ENCODE results near the gene WDR47.

Gene WDR47

DNA sequence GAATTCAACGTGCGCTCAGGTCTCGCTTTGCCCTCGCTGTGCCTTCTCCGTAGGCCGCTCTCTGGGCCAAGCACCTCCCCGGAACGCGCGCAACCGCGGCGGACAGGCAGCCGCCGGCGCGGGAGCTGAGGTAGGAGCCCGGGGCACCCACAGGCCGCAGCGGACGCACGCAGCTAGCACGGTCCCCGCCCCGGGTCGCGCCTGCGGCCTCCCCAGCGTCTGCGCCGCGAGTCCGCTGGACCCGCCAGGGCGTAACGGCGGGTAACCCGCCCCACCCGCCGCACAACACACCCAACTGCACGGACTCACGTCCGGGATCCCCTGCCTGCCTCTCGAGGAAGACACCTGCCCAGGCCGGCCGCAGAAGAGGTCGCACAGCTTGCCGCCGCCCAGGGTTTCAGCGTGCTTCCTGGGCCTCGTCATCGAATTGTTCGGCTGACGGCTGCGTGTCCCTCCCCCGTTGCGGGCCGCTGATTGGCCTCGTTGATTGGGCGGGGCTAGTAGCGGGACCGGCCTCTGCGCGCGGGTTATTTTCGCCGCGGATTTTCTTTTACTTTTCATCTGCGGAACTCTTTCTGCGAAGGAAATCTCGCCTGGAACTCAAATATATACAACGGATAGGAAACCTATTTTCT is 78.7 kb downstream of the WDR47 start, which contains the start of gene CLCC1:
TSS of gene CLCC1 (minus strand) at position 433 of the 635 bp plus-strand sequence. CDS start 13,047 bp downstream, outside the sequence.
- peak within 1 kb of the TSS; percentile 60 for H3K4me3 ChIP-seq (ENCODE audit: control insufficient read depth, low read depth, low read length)
- TF ChIP-seq, protein P1, sequence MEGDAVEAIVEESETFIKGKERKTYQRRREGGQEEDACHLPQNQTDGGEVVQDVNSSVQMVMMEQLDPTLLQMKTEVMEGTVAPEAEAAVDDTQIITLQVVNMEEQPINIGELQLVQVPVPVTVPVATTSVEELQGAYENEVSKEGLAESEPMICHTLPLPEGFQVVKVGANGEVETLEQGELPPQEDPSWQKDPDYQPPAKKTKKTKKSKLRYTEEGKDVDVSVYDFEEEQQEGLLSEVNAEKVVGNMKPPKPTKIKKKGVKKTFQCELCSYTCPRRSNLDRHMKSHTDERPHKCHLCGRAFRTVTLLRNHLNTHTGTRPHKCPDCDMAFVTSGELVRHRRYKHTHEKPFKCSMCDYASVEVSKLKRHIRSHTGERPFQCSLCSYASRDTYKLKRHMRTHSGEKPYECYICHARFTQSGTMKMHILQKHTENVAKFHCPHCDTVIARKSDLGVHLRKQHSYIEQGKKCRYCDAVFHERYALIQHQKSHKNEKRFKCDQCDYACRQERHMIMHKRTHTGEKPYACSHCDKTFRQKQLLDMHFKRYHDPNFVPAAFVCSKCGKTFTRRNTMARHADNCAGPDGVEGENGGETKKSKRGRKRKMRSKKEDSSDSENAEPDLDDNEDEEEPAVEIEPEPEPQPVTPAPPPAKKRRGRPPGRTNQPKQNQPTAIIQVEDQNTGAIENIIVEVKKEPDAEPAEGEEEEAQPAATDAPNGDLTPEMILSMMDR (conservative IDR thresholded peaks at IDR 0.05; ENCODE audit: control insufficient read depth, insufficient read depth, low read depth, low read length) = no peak
- DNase-seq (ENCODE audit: low read depth) = peak; percentile 86

DNA sequence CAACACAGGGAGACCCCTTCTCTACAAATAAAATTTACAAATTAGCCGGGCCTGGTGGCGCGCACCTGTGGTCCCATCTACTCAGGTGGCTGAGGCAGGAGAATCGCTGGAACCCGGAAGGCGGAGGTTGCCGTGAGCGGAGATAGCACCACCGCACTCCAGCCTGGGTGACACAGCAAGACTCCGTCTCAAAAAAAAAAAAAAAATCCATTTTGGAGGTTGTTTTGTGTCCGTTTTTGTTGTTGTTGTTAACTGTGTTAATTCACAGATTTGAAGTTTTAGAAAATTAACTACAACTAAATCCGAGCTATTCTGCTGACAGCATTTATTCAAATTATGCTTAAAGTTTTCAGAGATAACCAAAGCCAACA is 79.2 kb downstream of the WDR47 start:
- TF ChIP-seq, protein P1 (conservative IDR thresholded peaks at IDR 0.05; ENCODE audit: control insufficient read depth, insufficient read depth, low read depth, low read length) = no peak
- DNase-seq (ENCODE audit: low read depth) = no peak
- peak overlapping the region; percentile 60 for H3K4me3 ChIP-seq (ENCODE audit: control insufficient read depth, low read depth, low read length)

DNA sequence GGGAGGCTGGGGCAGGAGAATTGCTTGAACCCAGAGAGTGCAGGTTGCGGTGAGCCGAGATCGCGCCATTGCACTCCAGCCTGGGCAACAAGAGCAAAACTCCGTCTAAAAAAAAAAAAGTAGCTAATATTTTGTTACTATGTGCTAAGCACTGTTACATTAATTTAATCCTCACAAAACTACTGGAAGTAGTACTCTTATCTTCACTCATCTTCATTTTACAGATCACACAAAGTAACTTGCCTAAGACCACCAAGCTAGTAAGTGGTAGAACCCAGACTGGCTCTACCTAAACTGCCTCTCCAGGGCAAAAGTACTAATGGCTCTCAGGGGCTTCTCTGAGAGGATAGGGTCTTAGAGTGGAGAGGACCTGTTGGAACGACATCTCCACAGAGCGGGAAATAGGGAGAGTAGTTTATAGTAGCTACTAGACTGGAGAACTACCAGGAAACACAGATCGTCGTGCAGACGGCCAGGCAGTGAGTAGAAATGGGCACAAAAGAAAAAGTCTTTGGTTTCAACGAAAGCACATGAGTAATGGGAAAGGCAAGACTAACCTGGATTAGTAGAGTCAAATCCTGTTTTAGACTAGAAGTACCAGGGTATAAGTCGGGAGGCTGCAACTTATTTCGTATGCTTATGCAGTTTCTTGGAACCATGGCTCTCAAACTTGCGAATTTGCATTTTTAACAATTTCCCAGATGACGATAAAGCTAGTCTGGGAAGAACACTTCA is 80.0 kb downstream of the WDR47 start:
- H3K4me3 ChIP-seq (ENCODE audit: control insufficient read depth, low read depth, low read length) = peak overlapping the region; percentile 60
- DNase-seq (ENCODE audit: low read depth) = peak; percentile 2
- TF ChIP-seq, protein P1 (conservative IDR thresholded peaks at IDR 0.05; ENCODE audit: control insufficient read depth, insufficient read depth, low read depth, low read length) = no peak

DNA sequence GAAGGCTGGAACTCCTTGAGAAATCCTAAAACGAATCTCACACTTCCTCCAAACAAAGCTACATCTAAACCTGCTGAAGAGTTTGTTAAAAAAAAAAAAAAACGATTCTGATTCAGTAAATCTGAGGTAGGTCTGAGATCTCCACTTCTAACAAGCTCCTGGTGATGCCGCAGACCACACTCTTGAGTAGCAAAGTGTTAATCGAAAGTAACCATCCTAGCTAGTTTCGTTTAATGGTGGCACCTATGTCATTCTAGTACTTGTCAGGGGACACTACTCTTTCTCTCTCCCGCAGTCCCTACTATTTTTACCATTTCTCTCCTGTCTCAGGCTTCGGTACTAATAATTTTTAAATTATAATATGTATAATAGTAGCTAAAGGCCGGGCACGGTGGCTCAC is 80.7 kb downstream of the WDR47 start:
- TF ChIP-seq, protein P1 (conservative IDR thresholded peaks at IDR 0.05; ENCODE audit: control insufficient read depth, insufficient read depth, low read depth, low read length) = no peak
- no peak for DNase-seq (ENCODE audit: low read depth)
- no peak overlapping the region for H3K4me3 ChIP-seq (ENCODE audit: control insufficient read depth, low read depth, low read length)

DNA sequence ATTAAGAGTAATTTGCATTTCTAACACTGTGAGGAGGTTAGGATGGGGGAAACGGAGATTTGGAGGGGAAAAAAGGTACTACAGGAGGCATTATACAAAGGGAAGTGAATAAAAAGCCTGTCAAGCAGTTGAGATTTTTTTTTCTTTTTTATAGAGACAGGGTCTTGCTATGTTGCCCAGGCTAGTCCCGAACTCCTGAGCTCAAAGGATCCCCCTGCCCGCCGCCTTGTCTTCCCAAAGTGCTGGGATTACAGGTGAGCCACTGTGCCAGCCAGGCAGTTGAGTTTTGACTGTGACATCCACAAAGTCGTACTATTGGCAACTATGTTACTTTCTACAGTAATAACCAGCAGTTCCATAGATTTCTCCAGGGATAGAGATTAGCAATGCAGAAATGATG is 81.2 kb downstream of the WDR47 start:
- DNase-seq (ENCODE audit: low read depth) = no peak
- no peak overlapping the region for H3K4me3 ChIP-seq (ENCODE audit: control insufficient read depth, low read depth, low read length)
- TF ChIP-seq, protein P1 (conservative IDR thresholded peaks at IDR 0.05; ENCODE audit: control insufficient read depth, insufficient read depth, low read depth, low read length) = no peak

DNA sequence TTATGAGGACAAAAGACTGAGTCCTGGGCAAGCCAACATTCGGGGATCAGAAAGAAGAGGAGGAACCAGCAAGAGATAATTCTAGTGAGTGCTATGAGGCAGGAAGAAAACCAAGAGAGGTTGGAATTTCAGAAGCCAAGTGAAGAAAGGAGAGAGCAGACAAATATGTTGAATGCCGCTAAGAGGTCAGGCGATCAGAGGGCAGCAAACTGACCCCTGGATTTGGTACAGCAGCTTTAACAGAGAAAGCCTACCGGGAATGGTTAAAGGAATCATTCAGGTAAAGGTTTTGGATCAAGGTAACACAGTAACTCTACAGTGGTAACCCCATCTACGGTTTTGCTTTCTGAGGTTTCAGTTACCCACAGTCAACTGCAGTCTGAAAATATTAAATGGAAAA is 84.0 kb downstream of the WDR47 start:
- no peak for DNase-seq (ENCODE audit: low read depth)
- H3K4me3 ChIP-seq (ENCODE audit: control insufficient read depth, low read depth, low read length) = no peak overlapping the region
- TF ChIP-seq, protein P1 (conservative IDR thresholded peaks at IDR 0.05; ENCODE audit: control insufficient read depth, insufficient read depth, low read depth, low read length) = no peak
